ENCODE data around the gene SLC35A1. TPM values are rescaled to one million over a fixed set of nuclear protein-coding genes. Genes with fewer than 3 reads are reported as not detected.

Gene SLC35A1
- total RNA-seq, 3 donors from 2014 or later (not counting 1 experiment from before 2014, with no cell fraction given) = 10.9 to 14.8 (median 13.4) TPM

DNA sequence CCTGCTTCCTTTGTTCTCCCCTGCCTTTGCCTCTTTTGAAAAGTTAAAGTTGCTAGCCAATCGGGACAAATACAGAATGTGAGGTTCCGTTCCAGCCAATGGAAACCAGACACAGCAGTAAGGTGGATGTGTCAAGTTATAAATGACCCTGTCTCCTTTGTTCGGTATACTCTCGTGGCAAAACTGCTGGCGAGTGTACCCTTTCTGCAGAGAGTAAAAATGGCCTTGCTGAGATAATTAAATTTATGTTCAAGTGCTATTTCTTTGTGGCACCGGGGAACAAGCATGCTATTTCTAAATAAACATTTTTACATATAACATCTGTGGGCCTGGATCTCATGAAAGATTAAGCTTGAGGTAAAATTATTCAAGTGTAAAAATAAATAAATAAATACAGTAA, 66.8 kb downstream of the SLC35A1 start:
- WGBS (ENCODE audit: insufficient coverage) = 98% methylated on average over 5 of the region's 6 CpGs
- Mint-ChIP-seq H3K4me3 (no peak overlapping the region), H3K27ac (no peak overlapping the region), H3K9me3 (no peaks in the 10 kb centered on the region), H3K36me3 (peaks cover 13% of the 10 kb centered on the region), H3K27me3 (ENCODE audit: low read depth in 2 of 2) (no peaks in the 10 kb centered on the region), H3K4me1 (peaks cover 0 to 1% of the 10 kb centered on the region in 2 donors)
- no peak for ATAC-seq
- H3K4me3 ChIP-seq (ENCODE audit: low read length) = no peak overlapping the region
- no peaks in the 10 kb centered on the region for H3K27me3 ChIP-seq (ENCODE audit: control insufficient read depth, insufficient read depth, low read length)
- H3K9me3 ChIP-seq (ENCODE audit: control insufficient read depth, insufficient read depth, low read length) = peaks cover 3% of the 10 kb centered on the region
- no peaks in the 10 kb centered on the region for H3K4me1 ChIP-seq (ENCODE audit: control insufficient read depth, insufficient read depth, low read length)
- no peak for TF ChIP-seq CTCF (IDR thresholded peaks at IDR 0.05)
- no peak for DNase-seq
- intact Hi-C loops (cut with micrococcal nuclease) = no loop called here
- H3K27ac ChIP-seq (ENCODE audit: low read length) = no peak overlapping the region
- H3K36me3 ChIP-seq (ENCODE audit: control insufficient read depth, insufficient read depth, low read length) = peaks cover 34% of the 10 kb centered on the region

GRCh38 chr6:87540539-87540938, 67.8 kb downstream of the SLC35A1 start:
- Histone ChIP-seq H3K4me3 (ENCODE audit: low read length) (no peak overlapping the region), H3K27ac (ENCODE audit: low read length) (no peak overlapping the region), H3K27me3 (ENCODE audit: control insufficient read depth, insufficient read depth, low read length) (no peaks in the 10 kb centered on the region), H3K4me1 (ENCODE audit: control insufficient read depth, insufficient read depth, low read length) (no peaks in the 10 kb centered on the region), H3K36me3 (ENCODE audit: control insufficient read depth, insufficient read depth, low read length) (peaks cover 38% of the 10 kb centered on the region), H3K9me3 (ENCODE audit: control insufficient read depth, insufficient read depth, low read length) (peaks cover 3% of the 10 kb centered on the region)
- intact Hi-C loops (cut with micrococcal nuclease) = no loop called here
- H3K9me3 Mint-ChIP-seq = no peaks in the 10 kb centered on the region
- peaks cover 13% of the 10 kb centered on the region for H3K36me3 Mint-ChIP-seq
- no peak overlapping the region for H3K27ac Mint-ChIP-seq
- ATAC-seq = no peak
- no peak overlapping the region for H3K4me3 Mint-ChIP-seq
- no peak for DNase-seq
- H3K27me3 Mint-ChIP-seq (ENCODE audit: low read depth in 2 of 2) = no peaks in the 10 kb centered on the region
- 97% methylated on average over 4 of the region's 4 CpGs for WGBS (ENCODE audit: insufficient coverage)
- TF ChIP-seq CTCF (IDR thresholded peaks at IDR 0.05) = no peak
- no peaks in the 10 kb centered on the region for H3K4me1 Mint-ChIP-seq

GRCh38 chr6:87541041-87541440, 68.3 kb downstream of the SLC35A1 start:
- Mint-ChIP-seq H3K27ac (no peak overlapping the region), H3K4me3 (no peak overlapping the region), H3K4me1 (no peaks in the 10 kb centered on the region), H3K9me3 (no peaks in the 10 kb centered on the region), H3K27me3 (ENCODE audit: low read depth in 2 of 2) (no peaks in the 10 kb centered on the region), H3K36me3 (peaks cover 13% of the 10 kb centered on the region)
- Histone ChIP-seq H3K9me3 (ENCODE audit: control insufficient read depth, insufficient read depth, low read length) (peaks cover 3% of the 10 kb centered on the region), H3K4me3 (ENCODE audit: low read length) (no peak overlapping the region), H3K27me3 (ENCODE audit: control insufficient read depth, insufficient read depth, low read length) (no peaks in the 10 kb centered on the region), H3K36me3 (ENCODE audit: control insufficient read depth, insufficient read depth, low read length) (peaks cover 39% of the 10 kb centered on the region), H3K27ac (ENCODE audit: low read length) (no peak overlapping the region), H3K4me1 (ENCODE audit: control insufficient read depth, insufficient read depth, low read length) (no peaks in the 10 kb centered on the region)
- TF ChIP-seq CTCF (IDR thresholded peaks at IDR 0.05) = no peak
- DNase-seq = no peak
- intact Hi-C loops (cut with micrococcal nuclease) = no loop called here
- no CpG with 5 or more reads among the region's 1 CpG for WGBS (ENCODE audit: insufficient coverage)
- no peak for ATAC-seq

GRCh38 chr6:87541744-87542143, 69.0 kb downstream of the SLC35A1 start:
- Mint-ChIP-seq H3K4me3 (no peak overlapping the region), H3K27ac (no peak overlapping the region), H3K9me3 (no peaks in the 10 kb centered on the region), H3K36me3 (peaks cover 13% of the 10 kb centered on the region), H3K4me1 (no peaks in the 10 kb centered on the region), H3K27me3 (ENCODE audit: low read depth in 2 of 2) (no peaks in the 10 kb centered on the region)
- Histone ChIP-seq H3K27ac (ENCODE audit: low read length) (no peak overlapping the region), H3K9me3 (ENCODE audit: control insufficient read depth, insufficient read depth, low read length) (peaks cover 3% of the 10 kb centered on the region), H3K36me3 (ENCODE audit: control insufficient read depth, insufficient read depth, low read length) (peaks cover 42% of the 10 kb centered on the region), H3K4me3 (ENCODE audit: low read length) (no peak overlapping the region), H3K4me1 (ENCODE audit: control insufficient read depth, insufficient read depth, low read length) (no peaks in the 10 kb centered on the region), H3K27me3 (ENCODE audit: control insufficient read depth, insufficient read depth, low read length) (no peaks in the 10 kb centered on the region)
- 100% methylated on average over 1 of the region's 2 CpGs for WGBS (ENCODE audit: insufficient coverage)
- TF ChIP-seq CTCF (IDR thresholded peaks at IDR 0.05) = no peak
- DNase-seq (no peak), ATAC-seq (no peak)
- intact Hi-C loops (cut with micrococcal nuclease) = no loop called here
